HG03571 (cell line): ENCODE results near the gene ANKRD29.

Experiments
- ATAC-seq: cut with Tn5 transposase; IDR thresholded peaks from one replicate; pipeline ENCODE4 v1.9.1; 2021; ENCODE audit not compliant: unreplicated experiment

ANKRD29 gene

DNA sequence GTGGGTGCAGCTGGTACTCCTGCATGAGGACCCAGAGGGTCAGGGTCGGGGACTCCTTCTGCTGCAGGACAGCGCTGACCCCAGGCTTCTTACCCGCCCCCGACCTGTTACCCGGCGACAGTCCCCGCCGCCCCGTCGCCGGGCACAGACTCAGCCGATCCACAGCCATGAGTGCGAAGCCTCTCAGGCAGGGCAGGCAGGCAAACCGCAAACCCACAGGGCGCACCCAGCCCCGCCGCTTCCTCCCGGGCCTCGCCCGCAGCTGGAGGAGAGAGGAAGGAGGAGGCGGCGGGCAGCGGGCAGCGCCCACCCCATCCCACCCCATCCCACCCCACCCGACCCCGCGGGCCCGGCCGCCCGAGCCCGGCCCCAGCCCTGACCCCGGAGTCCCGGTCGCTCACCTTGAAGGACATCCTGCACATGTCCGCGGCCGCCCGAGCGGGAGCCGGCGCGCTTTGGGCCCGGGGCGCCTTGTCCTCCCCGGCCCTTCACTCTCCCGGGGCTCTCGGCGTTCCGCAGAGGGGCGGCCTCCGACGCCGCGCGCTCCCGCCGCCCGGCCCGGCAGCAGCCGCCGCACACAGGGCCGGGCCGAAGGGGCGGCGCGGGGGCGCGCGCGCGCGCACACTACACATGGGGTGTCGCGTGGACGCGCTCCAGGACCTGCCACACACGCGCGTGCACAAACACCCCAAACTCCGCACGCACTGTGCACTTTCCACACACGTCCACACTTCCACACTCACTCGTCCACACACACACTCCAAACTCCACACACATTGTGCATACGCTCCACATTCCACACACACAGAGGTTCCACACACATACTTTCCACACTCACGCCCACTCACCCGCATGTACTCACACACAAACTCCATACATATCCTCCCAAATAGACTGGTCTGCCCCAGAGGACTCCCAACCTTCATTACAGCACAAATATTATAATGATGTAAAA, at the start of gene ANKRD29:
Gene ANKRD29 (minus strand): TSS at position 603 of the 955 bp plus-strand sequence. CDS start 181 bp downstream, at position 422.
- ATAC-seq: no peak

DNA sequence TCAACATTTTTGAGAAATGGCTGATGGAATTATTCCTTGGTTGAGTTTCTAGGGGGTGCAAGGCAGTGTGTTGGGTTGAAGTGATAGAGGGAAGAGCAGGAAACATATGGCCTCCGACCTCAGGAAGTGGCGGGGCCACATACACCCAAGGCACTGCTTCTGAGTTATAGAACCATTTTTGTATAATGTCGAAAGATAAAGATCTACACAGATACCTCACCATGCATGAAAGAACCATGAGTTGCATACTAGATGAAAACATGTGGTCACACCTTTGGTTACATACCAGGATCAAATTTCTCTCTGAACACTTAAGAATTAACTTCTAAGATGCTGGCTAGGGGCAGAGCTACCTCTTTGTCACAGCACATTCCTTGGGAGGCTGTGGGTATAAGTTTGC, 49.7 kb upstream of the ANKRD29 start:
- no peak for ATAC-seq

GRCh38 chr18:23711426-23711825, 48.7 kb upstream of the ANKRD29 start:
- no peak for ATAC-seq

- no peak for ATAC-seq
These were observed 48.2 kb upstream of the ANKRD29 start for GRCh38 chr18:23710946-23711345.

DNA sequence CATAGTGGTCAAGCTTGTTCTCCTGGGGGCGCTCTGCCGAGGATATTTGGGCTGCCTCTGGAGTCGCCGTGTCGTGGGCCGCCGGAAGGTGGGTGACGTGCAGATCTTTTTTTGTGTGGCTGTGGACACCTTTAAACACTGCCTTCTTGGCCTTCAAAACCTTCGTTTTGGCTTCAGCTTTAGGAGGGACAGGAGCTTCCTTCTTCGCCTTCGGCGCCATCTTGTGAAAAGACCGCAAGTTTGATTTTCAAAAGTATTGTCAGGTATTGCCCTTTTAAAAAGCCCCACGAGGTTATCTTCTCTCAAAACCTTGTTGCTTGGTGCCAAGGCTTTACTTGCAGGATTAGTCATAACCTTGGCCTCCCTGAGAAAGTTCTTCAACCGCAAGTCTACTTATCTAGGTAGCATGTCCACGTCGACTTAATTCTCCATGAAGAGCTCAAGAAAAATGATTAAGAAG, 47.4 kb upstream of the ANKRD29 start:
- no peak for ATAC-seq

DNA sequence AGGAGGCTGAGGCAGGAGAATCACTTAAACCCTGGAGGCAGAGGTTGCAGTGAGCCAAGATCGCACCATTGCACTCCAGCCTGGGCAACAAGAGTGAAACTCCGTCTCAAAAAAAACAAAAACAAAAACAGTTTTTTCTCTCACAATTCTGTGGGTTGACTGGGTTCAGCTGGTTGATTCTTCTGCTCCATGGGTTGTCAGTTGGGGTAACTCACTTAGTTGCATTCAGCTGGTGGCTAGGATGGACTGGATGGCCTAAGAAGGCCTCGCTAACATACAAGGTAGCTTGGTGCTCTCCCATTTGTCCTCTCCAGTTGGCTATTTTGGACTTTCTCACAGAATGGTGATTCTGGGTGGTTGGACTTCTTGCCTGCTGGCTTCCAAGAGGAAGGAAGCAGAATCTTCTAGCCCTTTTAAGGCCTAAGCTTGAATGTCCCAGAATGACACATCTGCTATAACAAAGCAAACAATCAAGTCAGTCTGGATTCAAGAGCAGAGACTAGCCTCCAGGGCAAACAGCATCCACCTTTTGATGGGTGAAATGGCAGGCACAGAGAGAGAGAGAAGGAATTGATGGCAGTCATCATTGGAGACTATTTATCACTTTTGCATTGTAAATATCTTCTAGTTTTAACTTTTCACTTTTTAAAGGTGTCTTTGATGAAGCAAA, 44.4 kb upstream of the ANKRD29 start:
- no peak for ATAC-seq

- no peak for ATAC-seq
These were observed 42.1 kb upstream of the ANKRD29 start for GRCh38 chr18:23704806-23705205.

- ATAC-seq: no peak
These were observed 41.3 kb upstream of the ANKRD29 start for GRCh38 chr18:23703987-23704384.

- no peak for ATAC-seq
These were observed 40.6 kb upstream of the ANKRD29 start for GRCh38 chr18:23703057-23703986.

- no peak for ATAC-seq
These were observed 39.9 kb upstream of the ANKRD29 start for GRCh38 chr18:23702606-23703005.

- ATAC-seq: no peak
These were observed 38.9 kb upstream of the ANKRD29 start for GRCh38 chr18:23701544-23702064.

GRCh38 chr18:23701017-23701416, 38.3 kb upstream of the ANKRD29 start:
- no peak for ATAC-seq

GRCh38 chr18:23694637-23695430, 32.1 kb upstream of the ANKRD29 start:
- no peak for ATAC-seq

- no peak for ATAC-seq
These were observed 31.1 kb upstream of the ANKRD29 start for GRCh38 chr18:23693846-23694245.

DNA sequence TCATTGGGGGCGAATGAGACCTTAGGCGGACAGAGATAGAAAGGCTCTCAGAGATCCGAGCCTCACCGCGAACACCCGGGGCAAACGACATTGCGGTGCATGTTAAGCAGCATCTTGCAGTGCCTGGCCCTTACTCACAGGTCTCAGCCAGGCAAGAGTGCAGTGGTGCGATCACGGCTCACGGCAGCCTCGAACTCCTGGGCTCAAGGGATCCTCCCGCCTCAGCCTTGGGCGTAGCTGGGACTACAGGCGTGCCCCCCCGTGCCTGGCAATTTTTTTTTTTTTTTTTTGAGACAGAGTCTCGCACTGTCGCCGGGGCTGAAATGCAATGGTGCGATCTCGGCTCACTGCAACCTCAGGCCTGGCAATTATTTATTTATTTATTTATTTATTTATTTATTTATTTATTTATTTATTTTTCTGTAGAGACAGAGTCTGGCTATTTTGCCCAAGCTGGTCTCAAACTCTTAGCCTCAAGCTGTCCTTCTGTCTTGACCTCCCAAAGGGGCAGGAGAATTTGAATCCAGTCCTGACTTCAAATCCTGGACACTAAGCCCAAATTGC, 27.9 kb upstream of the ANKRD29 start:
- ATAC-seq: no peak

DNA sequence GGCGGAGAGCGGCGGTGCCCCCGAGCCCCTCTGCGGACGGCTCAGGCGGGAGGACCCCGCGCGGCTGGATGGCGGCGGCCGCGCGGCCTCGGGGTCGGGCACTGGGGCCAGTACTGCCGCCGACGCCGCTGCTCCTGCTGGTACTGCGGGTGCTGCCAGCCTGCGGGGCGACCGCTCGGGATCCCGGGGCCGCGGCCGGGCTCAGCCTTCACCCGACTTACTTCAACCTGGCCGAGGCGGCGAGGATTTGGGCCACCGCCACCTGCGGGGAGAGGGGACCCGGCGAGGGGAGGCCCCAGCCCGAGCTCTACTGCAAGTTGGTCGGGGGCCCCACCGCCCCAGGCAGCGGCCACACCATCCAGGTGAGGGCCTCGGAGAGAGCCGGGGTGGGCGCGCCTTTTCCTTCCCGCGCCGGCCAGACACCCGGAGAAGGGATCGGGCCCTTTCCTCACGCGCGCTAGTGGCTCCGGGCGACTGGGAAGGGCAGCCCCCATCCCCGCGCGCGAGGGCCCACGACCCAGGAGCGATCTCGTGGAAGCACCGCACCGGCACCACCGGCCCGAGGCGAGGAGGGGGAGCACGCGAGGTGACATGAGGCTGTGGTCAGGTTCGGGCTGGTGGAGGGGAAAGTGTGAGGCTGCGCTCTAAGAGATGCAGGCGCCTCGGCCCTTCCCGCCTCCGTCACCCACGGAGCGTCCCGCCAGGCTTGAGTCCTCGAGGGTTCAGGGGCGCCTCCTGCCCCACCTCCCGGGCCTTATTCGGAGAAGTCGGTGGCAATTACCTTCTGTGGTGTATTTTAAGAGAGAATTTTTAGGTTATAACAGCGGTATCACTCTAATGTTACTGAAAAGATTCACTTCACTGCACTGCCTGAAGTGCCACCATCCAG, 27.1 kb upstream of the ANKRD29 start:
- no peak for ATAC-seq

- no peak for ATAC-seq
These were observed 26.4 kb upstream of the ANKRD29 start, which contains the start of gene LAMA3 for GRCh38 chr18:23689031-23689615. Gene LAMA3 (plus strand): TSS chr18:23689453. CDS start chr18:23689684, 231 bp downstream.

- no peak for ATAC-seq
These were observed 25.8 kb upstream of the ANKRD29 start for GRCh38 chr18:23688528-23688927.
